Spleen (tissue), 7 donors: ENCODE measurements around the gene SPATS2L.

ENCODE experiments used
- POLR2A ChIP-seq, 3 donors: fragments of 450-650 bp; IDR thresholded peaks; one replicate each; pipeline ENCODE4 v1.5.1; 2017; ENCODE audit warnings: antibody characterized with exemption in 3 of 3, mild to moderate bottlenecking in 1 of 3
- TF ChIP-seq, protein P1 (sequence below), 11 experiments: fragments of 200-600 bp in 7 of 11; fragments of 450-650 bp in 4 of 11; sonication (generic) in 4 of 11; IDR thresholded peaks in 8 of 11; conservative IDR thresholded peaks in 3 of 11; 1 replicate in 7 of 11; 2 replicates in 4 of 11; pipeline versions ENCODE4 v1.4.0 to v1.8.0; 2016 to 2021; ENCODE audit warnings: antibody characterized with exemption in 11 of 11, inconsistent platforms in 4 of 11, mild to moderate bottlenecking in 1 of 11
- donor health status: DM: no; HTN: no; CAD: no; lungs with moderate emphysema.
- donor health status: DM: no; HTN: no; CAD: no.
- donor health status: DM: no; HTN: no; CAD: no.

DNA sequence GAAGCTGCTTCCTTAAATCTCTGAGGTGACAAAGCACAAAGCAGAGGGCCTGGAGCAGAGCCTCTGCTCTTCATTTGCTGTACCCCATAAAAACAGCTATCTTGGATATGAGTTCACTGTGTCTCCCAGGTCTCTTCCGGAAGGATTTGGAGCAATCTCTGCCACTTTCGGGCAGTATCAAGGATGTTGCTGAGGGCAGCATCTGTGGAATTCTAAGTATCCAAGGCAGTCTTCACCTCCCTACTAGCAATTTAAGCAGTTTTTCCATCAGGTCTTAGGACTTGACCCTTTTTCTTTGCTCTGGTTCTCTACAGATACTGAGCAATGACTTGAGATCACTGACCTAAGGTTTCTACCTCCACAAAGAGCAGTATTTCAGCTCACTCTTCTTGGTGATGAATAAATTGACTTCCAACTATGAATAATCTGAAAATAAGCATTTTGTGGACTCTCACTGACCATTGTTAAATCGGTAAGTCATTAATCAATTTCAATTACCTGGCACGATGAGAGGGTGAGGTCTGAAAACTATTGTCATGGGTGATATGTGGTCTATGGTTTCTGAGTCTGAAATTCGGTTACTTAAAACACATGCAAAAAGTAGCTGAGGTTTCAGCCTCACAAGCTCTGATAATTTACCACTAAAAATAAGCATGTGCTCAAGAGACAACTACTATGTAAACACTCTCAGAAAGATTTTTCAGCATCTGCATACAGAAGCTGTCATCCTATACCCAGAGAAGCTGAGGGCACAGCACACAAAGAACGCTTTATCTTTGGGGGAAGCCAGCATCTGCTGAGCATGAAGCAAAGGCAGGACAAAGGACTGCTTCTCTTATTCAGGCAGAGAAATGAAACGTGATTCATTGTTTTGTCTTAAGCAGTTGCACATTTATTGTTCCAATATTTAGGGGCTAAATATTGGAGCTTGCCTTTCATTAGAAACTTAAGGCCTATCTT is 32.1 kb upstream of the SPATS2L start:
- TF ChIP-seq, protein P1, sequence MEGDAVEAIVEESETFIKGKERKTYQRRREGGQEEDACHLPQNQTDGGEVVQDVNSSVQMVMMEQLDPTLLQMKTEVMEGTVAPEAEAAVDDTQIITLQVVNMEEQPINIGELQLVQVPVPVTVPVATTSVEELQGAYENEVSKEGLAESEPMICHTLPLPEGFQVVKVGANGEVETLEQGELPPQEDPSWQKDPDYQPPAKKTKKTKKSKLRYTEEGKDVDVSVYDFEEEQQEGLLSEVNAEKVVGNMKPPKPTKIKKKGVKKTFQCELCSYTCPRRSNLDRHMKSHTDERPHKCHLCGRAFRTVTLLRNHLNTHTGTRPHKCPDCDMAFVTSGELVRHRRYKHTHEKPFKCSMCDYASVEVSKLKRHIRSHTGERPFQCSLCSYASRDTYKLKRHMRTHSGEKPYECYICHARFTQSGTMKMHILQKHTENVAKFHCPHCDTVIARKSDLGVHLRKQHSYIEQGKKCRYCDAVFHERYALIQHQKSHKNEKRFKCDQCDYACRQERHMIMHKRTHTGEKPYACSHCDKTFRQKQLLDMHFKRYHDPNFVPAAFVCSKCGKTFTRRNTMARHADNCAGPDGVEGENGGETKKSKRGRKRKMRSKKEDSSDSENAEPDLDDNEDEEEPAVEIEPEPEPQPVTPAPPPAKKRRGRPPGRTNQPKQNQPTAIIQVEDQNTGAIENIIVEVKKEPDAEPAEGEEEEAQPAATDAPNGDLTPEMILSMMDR (IDR thresholded peaks at IDR 0.05 in 8 of 11, conservative IDR thresholded peaks at IDR 0.05 in 3 of 11), result no peak
- no peak for TF ChIP-seq POLR2A (IDR thresholded peaks at IDR 0.05)
